Caco-2 (cell line): ENCODE measurements around the gene CMC2. TPM values are rescaled to one million over a fixed set of nuclear protein-coding genes. Genes with fewer than 3 reads are reported as not detected.

Experiments
- BruUV-seq: library from RNA; stranded (reverse); fragments of 400-500 nt; replicated peaks from 2 replicates; lab custom pipeline; 2021; lab: Mats Ljungman, UMichigan
- CTCF ChIA-PET: fragments of 300-600 bp; sonication (Branson Sonifier 250); formaldehyde crosslinking; loops from one replicate; lab custom pipeline; 2022; ENCODE audit warnings: antibody characterized with exemption; lab: Charles Lee
- POLR2A ChIA-PET: fragments of 300-600 bp; sonication (Branson Sonifier 250); formaldehyde crosslinking; loops from one replicate; lab custom pipeline; 2022; ENCODE audit warnings: antibody characterized with exemption; lab: Charles Lee
- DNase-seq, 2 experiments: peaks; one replicate each; pipeline versions ENCODE4 v3.0.0 to v3.0.0-alpha.2; 2020 to 2022
- H3K27me3 ChIP-seq: replicated peaks from 2 replicates; pipeline ENCODE4 v1.6.0; 2011; ENCODE audit warnings: low read length; ENCODE audit not compliant: control insufficient read depth, insufficient read depth
- H3K36me3 ChIP-seq: 2 replicates; pipeline ENCODE4 v1.5.1; 2011; ENCODE audit warnings: low read length; ENCODE audit not compliant: control insufficient read depth, insufficient read depth
- H3K4me1 ChIP-seq: fragments of 250-450 bp; sonication (Bioruptor Pico); 2 replicates; pipeline ENCODE4 v1.5.1; 2020; ENCODE audit warnings: mild to moderate bottlenecking
- H3K4me3 ChIP-seq: 2 replicates; pipeline ENCODE4 v1.5.1; 2011; ENCODE audit warnings: low read depth, mild to moderate bottlenecking, control low read depth, low read length
- H3K9me3 ChIP-seq: fragments of 250-450 bp; sonication (Bioruptor Pico); 2 replicates; pipeline ENCODE4 v1.5.1; 2020; ENCODE audit warnings: mild to moderate bottlenecking, moderate library complexity
- H3K27ac Mint-ChIP-seq: one replicate; pipeline ENCODE4 v1.8.0; 2022; ENCODE audit warnings: mixed read lengths; ENCODE audit not compliant: unreplicated experiment
- H3K27me3 Mint-ChIP-seq: one replicate; pipeline ENCODE4 v1.8.0; 2022; ENCODE audit warnings: mixed read lengths; ENCODE audit not compliant: insufficient read depth, unreplicated experiment
- H3K36me3 Mint-ChIP-seq: one replicate; pipeline ENCODE4 v1.8.0; 2022; ENCODE audit warnings: mild to moderate bottlenecking, mixed read lengths; ENCODE audit not compliant: insufficient read depth, unreplicated experiment
- H3K4me1 Mint-ChIP-seq: one replicate; pipeline ENCODE4 v1.8.0; 2022; ENCODE audit warnings: low read depth, mixed read lengths; ENCODE audit not compliant: unreplicated experiment
- H3K4me3 Mint-ChIP-seq: one replicate; pipeline ENCODE4 v1.8.0; 2022; ENCODE audit warnings: mild to moderate bottlenecking, moderate library complexity, mixed read lengths; ENCODE audit not compliant: unreplicated experiment
- H3K9me3 Mint-ChIP-seq: one replicate; pipeline ENCODE4 v1.8.0; 2022; ENCODE audit warnings: mixed read lengths; ENCODE audit not compliant: unreplicated experiment
- CTCF ChIP-seq, 2 experiments: fragments of 200-600 bp in 1 of 2; IDR thresholded peaks; 1 replicate in 1 of 2; 2 replicates in 1 of 2; pipeline versions ENCODE4 v1.5.1 to v1.8.0; 2011 to 2022; ENCODE audit warnings: antibody characterized with exemption in 1 of 2, control low read depth in 1 of 2, inconsistent platforms in 1 of 2, low read depth in 1 of 2, low read length in 1 of 2, mild to moderate bottlenecking in 1 of 2, moderate library complexity in 1 of 2; ENCODE audit not compliant: insufficient read depth in 1 of 2, severe bottlenecking in 1 of 2, unreplicated experiment in 1 of 2
- intact Hi-C: fragments of 100-400 bp; cut with micrococcal nuclease; formaldehyde crosslinking; loops from one replicate; pipeline ENCODE4 v1.10.0; 2022; ENCODE audit not compliant: unreplicated experiment
- total RNA-seq: library from RNA; stranded (reverse); gene quantifications from 2 replicates; pipeline ENCODE4 v1.2.3, GENCODE V29; 2022

The CMC2 gene
- total RNA-seq, 1 experiment from 2014 or later = 94.1 TPM

GRCh38 chr16:80973991-80974390 is 32.7 kb downstream of the CMC2 start:
- ChIA-PET CTCF (interaction anchor here (1.2 to 1.3 kb wide), 2 partner anchors 19 to 62 kb away, joined by 6 to 12 read pairs; partner anchors contain the start of gene ATMIN), POLR2A (no interaction called here)
- no TSS peak for BruUV-seq
- H3K4me3 Mint-ChIP-seq = no peak overlapping the region
- peaks cover 12% of the 10 kb centered on the region for H3K4me1 Mint-ChIP-seq
- H3K27me3 ChIP-seq = no peaks in the 10 kb centered on the region
- no peak overlapping the region for H3K4me3 ChIP-seq
- no peak overlapping the region for H3K27ac Mint-ChIP-seq
- DNase-seq = no peak
- peaks cover 46% of the 10 kb centered on the region for H3K36me3 Mint-ChIP-seq
- peaks cover 3% of the 10 kb centered on the region; the same call in 1 of the 2 replicates for H3K4me1 ChIP-seq
- no peak for TF ChIP-seq CTCF (IDR thresholded peaks at IDR 0.05; ENCODE audit: insufficient read depth in 1 of 2, low read depth in 1 of 2, low read length in 1 of 2, severe bottlenecking in 1 of 2, unreplicated experiment in 1 of 2)
- intact Hi-C loops = loop anchor here (1.0 kb wide), 2 partner anchors 19 to 32 kb away; partner anchors contain the start of gene CMC2
- no peaks in the 10 kb centered on the region for H3K27me3 Mint-ChIP-seq
- H3K9me3 Mint-ChIP-seq = no peaks in the 10 kb centered on the region
- H3K36me3 ChIP-seq = peaks cover 2% of the 10 kb centered on the region; the same call in 1 of the 2 replicates
- no peaks in the 10 kb centered on the region for H3K9me3 ChIP-seq

- no peak for TF ChIP-seq CTCF (IDR thresholded peaks at IDR 0.05; ENCODE audit: insufficient read depth in 1 of 2, low read depth in 1 of 2, low read length in 1 of 2, severe bottlenecking in 1 of 2, unreplicated experiment in 1 of 2)
- no peaks in the 10 kb centered on the region for H3K9me3 ChIP-seq
- no peak for DNase-seq
- POLR2A ChIA-PET = no interaction called here
- peaks cover 2% of the 10 kb centered on the region; the same call in 1 of the 2 replicates for H3K36me3 ChIP-seq
- no peak overlapping the region for H3K4me3 ChIP-seq
- Mint-ChIP-seq H3K9me3 (no peaks in the 10 kb centered on the region), H3K4me1 (peaks cover 19% of the 10 kb centered on the region), H3K4me3 (no peak overlapping the region), H3K27ac (no peak overlapping the region), H3K27me3 (no peaks in the 10 kb centered on the region), H3K36me3 (peaks cover 48% of the 10 kb centered on the region)
- H3K4me1 ChIP-seq = peaks cover 7% of the 10 kb centered on the region; the same call in 1 of the 2 replicates
- intact Hi-C loops = no loop called here
- no TSS peak for BruUV-seq
- CTCF ChIA-PET = no interaction called here
- H3K27me3 ChIP-seq = no peaks in the 10 kb centered on the region
Measured at GRCh38 chr16:80972611-80973010, 34.1 kb downstream of the CMC2 start.

GRCh38 chr16:80971819-80972218 is 34.9 kb downstream of the CMC2 start:
- peaks cover 7% of the 10 kb centered on the region; the same call in 1 of the 2 replicates for H3K4me1 ChIP-seq
- BruUV-seq = no TSS peak
- Mint-ChIP-seq H3K27ac (no peak overlapping the region), H3K36me3 (peaks cover 47% of the 10 kb centered on the region), H3K4me1 (peaks cover 13% of the 10 kb centered on the region), H3K27me3 (no peaks in the 10 kb centered on the region), H3K4me3 (no peak overlapping the region), H3K9me3 (no peaks in the 10 kb centered on the region)
- ChIA-PET POLR2A (no interaction called here), CTCF (no interaction called here)
- DNase-seq = no peak
- no peak for TF ChIP-seq CTCF (IDR thresholded peaks at IDR 0.05; ENCODE audit: insufficient read depth in 1 of 2, low read depth in 1 of 2, low read length in 1 of 2, severe bottlenecking in 1 of 2, unreplicated experiment in 1 of 2)
- no peaks in the 10 kb centered on the region for H3K27me3 ChIP-seq
- H3K36me3 ChIP-seq = peaks cover 2% of the 10 kb centered on the region; the same call in 1 of the 2 replicates
- intact Hi-C loops = no loop called here
- no peaks in the 10 kb centered on the region for H3K9me3 ChIP-seq
- H3K4me3 ChIP-seq = no peak overlapping the region
